NCI-H1092 treated with DMSO at 0.1 percent for 48 hours (cell line): ENCODE results near the gene ANKRD37.
A peak's percentile ranks its signal among the peaks of the same experiment; 100 is the strongest.
"Not testable (repeated sequence)": the region's sequence is repeated elsewhere in the genome, so short reads cannot be mapped to it uniquely, and the experiment has no call there.

Experiments used
- DNase-seq: peaks from one replicate; lab custom pipeline; 2025; lab: John Stamatoyannopoulos, UW

The ANKRD37 gene, protein sequence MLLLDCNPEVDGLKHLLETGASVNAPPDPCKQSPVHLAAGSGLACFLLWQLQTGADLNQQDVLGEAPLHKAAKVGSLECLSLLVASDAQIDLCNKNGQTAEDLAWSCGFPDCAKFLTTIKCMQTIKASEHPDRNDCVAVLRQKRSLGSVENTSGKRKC

DNA sequence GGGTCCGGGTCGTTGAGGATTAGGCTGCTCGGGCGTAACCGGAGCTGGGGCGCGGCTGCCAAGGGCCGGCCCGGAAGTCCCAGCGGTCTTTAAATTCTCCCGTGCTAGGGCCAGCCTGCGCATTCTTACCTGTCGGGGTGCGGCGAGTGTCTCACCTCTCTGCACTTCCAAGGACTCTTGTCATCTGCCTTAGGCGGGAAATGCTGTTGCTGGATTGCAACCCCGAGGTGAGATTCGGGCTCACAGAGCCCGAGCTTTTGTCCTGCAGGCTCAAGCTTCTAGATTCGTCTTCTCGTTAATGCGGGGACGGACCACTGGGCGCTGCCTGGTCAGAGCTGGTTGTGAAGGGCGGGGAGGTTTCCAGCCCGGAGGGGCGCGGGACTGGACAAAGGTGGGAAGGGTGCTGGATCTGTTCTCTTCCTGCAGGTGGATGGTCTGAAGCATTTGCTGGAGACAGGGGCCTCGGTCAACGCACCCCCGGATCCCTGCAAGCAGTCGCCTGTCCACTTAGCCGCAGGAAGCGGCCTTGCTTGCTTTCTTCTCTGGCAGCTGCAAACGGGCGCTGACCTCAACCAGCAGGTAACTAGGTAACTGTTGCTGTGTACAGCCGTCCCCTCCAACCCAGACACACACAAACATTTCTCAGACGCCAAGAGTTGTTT lies at the start of gene ANKRD37:
ANKRD37 (plus strand) TSS at position 118 of the 662 bp plus-strand sequence; CDS start at position 201, 83 bp downstream.
- peak; percentile 42 for DNase-seq

DNA sequence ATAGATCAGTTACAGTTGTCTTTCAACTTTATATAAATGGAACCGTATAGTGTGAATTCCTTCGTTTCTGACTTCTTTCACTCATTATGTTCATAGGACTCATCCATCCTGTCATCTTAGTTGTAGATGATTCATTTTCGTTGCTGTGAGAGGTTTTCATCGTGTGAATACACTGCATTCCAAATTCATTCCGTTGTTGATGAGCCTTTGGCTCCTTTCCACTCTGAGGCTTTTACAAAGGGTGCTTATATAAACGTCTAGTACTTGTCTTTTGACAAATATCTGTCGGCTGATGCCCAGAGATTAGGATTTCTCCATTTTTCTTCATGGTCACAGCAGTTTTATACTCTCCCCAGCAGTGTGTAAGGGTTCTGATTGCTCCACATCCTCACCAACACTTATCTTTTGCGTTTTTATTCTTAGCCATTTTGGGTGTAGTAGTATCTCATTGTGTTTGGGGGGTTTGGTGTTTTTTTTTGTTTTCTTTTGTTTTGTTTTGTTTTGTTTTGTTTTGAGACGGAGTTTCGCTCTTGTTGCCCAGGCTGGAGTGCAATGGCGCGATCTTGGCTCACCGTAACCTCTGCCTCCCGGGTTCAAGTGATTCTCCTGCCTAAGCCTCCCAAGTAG lies 49.6 kb upstream of the ANKRD37 start:
- no peak for DNase-seq

DNA sequence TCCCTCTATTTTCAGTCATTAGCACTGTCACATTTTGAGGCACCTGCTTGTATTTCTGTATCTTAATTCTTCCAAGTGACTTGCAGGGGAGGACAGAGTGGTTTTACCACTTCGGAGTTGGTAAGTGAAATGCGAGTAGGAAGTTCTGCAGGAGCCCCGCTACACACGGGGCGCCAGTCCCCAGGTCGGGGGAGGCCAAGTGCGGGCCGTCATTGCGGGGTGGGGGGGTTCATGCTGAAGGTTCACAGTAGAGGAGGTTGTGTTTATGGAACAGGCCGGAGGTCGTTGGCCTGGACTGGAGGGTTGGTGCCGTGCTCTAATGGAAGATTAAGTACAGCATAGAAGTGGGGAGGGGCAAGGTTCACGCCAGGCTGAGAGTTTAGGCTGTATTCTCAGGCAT lies 45.0 kb upstream of the ANKRD37 start:
- no peak for DNase-seq

DNA sequence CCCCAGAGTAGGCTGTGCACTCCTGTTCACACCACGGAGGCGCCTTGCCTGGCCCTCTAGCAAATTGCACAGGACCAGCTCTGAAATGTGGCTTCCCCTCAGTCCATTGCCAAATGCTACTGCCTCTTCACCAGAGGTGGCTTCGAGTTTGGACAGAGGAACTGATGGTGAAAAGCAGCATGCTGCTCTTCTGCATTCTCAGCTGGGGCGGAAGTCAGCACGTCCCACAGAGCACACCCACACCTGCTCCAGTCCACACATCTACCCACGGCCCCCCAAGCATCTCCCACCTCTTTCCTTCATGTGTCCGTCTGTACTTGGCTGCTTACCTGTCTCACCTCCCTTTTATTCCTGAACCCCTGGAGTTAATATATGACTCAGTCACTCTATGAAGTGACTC lies 44.4 kb upstream of the ANKRD37 start:
- DNase-seq: no peak

DNA sequence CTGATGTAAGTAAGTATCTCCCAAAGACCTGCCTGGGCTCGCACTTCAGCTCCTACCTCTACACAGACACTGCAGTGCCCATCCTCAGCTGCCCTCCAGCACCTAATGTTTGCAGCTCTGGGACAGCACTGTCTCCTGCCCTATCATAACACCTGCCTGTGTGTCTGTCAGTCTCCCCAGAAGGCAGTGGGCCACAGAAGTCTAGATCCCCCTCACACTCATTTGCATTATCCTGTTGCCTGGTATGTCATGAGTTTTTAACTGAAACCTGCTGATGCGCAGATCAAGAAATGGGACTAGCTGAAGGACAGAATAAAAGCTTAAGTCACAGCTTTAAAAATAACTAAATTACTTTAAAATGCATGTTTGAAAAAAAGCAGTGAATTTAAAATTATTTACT lies 43.9 kb upstream of the ANKRD37 start:
- no peak for DNase-seq

DNA sequence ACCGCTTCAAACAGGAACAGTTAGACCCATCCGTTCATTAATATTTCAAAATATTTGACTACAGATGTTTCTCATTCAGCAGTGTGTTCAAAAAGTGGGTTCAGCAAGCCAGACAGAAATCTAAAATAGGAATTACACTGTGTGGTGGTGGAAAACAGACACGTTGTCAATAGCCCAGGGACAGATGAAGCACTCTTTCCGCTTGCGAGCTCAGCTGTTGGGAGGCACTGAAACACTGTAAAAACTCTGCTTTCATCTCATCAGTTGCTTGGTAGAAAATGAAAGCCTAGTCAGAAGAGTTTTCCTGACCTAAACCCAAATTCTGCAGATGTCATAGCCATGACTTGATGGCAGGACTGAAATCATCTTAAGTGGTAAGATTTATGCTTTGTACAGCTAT lies 39.4 kb upstream of the ANKRD37 start:
- DNase-seq: no peak

DNA sequence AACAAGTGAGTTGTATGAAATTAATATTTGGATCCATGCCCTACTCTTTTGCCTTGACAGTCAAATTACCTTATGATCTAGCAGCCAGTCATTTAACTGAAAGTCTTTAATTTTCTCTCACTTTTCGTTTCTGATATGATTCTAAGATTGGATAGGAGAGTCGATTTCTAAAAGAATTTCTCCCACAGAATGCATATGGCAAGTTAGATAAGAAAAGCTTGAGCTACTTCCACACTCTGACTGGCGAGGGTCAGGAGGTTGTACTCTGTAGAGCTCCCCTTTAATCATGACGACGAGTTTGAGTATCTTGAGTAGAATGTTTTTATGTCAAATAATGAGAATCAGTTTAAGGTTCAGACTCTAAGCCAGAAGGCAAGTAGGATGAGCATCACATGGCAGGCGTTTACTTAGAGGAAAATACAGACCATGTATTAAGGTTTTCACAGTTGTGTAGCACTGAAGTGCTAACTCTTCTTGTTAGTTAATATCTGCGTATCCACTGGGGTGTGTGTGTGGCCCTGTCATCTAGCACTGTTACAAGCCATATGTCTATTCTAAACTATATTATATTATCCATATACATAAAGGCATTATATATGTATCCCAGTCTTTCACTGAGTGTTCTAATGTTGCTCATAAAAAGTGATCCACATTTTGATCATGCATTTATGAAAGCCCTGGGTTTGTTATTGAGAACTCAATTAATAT lies 38.8 kb upstream of the ANKRD37 start:
- DNase-seq: no peak

DNA sequence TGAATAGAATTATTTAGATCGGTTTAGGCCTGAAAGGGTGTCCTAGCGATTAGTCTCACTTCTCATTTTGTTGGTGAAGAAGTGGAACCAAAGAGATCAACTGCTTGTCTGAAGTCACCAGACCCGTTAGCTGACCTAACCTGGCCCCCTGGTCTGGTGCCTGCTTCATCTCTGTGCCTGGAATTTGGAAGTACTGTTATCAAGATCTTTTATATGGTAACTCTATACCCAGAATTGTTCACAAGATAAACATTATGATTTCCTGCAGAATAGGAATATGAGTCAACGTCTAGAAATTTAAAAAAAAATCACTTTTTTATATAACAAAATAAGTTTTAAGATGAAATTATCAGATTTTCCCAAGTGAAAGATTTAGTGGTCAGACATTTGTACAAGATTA lies 38.1 kb upstream of the ANKRD37 start:
- DNase-seq: no peak

DNA sequence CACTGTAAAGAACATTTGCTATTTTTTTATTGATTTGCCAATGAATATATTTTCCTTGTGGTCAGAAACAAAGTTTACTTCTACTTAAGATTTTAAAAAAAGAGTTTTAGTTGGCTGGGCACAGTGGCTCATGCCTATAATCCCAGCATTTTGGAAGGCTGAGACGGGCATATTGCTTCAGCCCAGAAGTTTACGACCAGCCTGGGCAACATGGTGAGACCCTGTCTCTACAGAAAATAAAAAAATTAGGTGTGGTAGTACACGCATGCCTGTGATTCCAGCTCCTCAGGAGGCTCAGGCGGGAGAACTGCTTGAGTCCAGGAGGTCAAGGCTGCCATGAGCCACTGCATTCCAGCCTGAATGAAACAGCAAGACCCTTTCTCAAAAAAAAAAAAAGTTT lies 37.7 kb upstream of the ANKRD37 start:
- DNase-seq: no peak

DNA sequence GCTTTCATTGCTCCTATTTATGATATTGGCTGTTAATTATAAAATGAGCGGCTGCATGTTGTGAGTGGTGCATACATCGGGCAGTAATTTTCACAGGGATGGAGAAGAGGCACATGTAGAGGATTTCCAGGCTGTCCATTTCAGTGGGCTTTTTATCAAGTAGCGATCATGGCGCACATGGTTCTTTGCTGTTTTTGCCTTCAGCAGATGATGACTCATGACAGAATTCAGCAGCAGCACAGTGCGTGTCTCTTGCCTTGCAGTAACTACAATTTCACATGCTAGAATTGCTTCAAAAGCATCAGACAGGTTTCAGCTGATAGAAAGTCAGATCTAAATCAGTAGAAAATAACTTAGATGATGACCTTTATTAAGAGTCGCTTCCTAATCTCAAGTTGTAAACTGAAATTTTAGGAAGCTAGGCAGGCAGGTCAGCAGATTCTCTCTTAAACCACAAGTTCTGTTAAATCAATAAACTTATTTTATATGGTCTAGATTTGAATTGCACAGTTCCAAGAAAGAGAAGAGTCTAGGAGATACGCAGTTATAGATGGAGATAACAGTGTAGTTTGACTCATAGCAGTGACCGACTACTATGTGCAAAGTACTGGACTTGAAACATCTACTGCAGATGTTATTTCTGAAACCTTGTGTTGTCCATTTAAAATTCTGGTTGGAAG lies 36.7 kb upstream of the ANKRD37 start:
- DNase-seq: no peak

DNA sequence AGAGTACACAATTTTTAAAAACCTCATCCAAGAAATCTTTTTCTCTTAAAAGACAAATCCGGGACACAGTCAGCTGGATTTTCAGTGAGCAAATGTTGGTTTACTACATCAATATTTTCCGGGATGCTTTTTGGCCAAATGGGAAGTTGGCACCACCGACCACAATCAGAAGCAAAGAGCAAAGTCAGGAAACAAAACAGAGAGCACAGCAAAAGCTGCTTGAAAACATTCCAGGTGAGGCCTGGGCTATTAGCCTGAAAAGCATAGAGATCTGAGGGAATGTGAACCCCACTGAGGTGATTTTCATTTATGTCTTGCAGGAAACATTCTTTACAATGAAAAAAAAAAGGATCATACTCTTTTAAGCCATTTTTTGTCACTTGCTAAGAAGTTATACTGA lies 34.8 kb upstream of the ANKRD37 start:
- DNase-seq: no peak

DNA sequence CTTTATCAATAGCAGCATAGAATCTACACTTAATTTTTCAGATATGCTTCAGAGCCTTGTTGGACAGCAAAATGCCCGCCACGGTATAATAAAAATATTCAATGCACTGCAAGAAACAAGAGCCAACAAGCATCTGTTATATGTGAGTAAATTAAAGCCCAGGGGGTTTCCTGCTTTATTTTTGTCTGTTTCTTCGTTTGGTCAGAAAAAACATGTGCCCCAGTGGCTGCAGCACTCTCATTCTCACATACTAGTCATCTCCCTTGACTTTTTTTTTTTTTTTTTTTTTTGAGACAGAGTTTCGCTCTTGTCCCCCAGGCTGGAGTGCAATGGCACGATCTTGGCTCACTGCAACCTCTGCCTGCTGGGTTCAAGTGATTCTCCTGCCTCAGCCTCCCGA lies 34.1 kb upstream of the ANKRD37 start:
- not testable (repeated sequence) for DNase-seq

DNA sequence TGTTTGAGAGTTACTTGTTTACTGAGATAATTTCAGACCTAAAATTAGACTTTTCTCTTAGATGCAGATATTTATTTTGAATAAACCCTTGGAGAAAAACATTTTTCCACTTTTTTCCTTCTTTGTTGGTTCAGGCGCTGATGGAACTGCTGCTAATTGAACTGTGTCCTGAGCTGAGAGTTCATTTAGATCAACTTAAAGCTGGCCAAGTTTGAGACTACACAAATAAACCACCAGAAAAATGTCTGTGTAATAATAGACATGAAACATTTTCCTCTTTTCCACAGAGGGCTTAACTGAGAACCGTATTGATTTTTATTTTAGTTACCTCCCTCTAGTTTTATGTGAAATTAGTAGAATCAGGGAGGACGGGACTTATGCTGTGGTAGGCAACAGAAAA lies 33.4 kb upstream of the ANKRD37 start:
- DNase-seq: no peak

DNA sequence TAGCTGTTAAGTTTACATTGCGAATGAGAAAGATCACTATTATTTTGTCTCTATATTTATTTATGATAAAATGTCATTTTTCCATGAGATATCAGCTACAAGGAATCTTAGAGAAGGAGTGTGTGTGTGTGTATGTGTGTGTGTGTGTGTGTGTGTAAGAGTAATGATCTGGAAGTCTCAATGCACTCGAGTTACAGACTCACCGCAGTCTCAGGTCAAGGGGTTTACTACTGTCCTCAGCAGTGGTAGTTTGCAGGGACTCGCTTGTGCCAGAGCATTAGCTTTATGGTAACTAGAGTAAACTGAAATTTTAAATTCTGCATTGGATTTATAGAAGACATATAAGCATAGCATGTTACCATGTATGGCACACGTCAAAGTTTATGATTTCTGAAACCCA lies 31.8 kb upstream of the ANKRD37 start:
- DNase-seq: no peak

DNA sequence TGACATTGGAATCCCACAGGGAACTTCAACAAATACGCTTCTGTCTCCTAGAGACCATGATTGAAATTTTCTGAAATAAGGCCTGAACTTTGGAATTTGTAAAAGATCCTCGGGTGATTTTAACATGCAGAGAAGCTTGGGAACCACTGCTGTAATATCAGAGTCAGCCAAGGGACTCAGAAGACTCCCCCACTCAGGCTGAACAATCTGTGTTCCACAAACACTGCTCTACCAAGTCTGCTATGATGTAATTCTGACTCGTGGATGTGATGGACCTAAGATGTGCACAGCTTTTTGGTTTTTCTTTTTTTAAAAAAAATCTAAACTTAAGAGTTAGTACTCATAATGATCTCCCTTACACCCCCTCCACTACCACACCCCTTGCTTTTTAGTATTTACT lies 26.9 kb upstream of the ANKRD37 start:
- no peak for DNase-seq

DNA sequence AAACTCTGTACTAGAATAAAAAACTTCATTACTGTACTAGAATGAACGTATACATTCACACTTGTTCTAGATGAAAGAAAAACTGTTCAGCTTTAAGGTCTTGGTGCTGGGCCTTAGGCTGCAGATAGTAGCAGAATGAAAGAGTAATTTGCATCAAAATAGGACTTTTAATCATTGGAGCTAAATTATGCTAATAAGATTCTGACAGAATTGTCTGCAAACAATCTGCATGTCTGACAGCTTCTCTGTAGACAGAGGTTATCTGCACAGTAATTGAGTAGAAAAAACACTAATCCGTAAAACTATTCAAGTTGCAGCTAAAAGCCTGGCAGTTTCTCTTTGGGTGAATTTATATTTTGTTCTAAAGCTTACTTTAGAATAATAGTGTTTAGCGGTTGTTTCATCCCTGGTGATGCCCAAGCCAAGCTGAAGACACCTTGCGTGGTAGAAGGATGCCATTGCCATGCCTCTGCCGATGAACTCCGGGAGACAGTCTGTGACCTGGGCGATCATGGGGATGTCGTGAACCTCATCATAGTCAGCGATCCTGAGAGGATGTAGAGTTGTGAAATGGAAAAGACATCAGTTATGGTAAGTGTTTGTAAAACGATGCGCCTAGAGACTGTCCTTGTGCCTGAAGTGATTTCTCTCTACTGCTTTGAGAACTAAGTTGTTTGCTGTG lies 26.2 kb upstream of the ANKRD37 start:
- no peak for DNase-seq

DNA sequence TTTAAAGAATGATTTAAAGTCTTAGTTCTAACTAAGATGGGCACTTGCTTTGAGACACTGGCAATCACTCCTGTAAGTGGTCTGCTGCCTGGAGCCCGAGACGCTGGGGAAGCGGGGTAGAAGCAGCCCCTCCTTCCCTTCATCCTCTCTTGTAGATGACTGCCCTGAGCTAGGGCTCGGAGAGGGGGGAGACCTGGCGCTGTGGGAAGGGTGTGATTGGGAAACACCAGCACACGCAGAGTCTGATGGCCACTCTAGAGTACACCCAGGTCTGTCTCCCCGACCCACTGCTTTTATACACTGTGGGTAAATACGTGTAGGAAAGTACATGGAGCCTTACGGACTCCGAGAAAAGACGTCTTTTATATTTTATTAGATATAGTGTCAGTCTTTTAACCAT lies 24.9 kb upstream of the ANKRD37 start:
- DNase-seq: no peak

DNA sequence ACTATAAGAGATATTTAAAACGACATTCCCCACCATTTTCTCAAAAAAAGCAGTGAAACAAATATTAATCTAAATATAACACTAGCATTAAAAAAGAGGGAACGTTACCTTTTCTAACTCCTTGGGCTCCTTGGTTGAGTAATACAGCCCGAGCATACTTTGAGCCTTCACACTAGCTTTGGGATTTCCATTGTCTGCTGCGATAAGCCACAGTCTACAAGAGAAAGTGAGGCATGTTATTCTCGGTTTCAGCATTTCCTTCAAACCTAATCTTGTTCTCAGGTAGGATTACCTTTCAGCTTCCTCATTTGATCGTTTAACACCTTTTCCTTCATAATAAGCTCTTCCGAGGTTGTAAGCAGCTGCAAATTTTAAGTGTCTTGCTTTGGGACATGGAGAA lies 22.6 kb upstream of the ANKRD37 start:
- DNase-seq: no peak

DNA sequence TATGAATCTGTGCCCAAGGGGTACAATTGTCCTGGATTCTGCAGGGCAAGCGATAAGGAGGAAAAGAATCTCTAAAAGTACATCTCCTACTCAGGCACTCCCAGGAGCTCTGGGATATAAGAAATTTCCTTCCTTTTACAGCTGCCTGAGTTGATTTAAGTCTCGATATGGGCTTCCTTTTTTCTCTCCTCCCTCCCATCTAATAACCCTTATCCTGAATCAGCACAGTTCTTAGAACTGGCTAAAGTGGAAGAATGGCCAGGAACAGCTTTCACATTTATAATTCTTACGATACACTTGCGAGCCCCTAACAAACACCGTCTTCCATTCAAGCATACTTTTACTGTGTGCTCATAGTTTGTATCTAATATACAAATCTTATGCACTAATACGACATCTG lies 22.1 kb upstream of the ANKRD37 start:
- no peak for DNase-seq

DNA sequence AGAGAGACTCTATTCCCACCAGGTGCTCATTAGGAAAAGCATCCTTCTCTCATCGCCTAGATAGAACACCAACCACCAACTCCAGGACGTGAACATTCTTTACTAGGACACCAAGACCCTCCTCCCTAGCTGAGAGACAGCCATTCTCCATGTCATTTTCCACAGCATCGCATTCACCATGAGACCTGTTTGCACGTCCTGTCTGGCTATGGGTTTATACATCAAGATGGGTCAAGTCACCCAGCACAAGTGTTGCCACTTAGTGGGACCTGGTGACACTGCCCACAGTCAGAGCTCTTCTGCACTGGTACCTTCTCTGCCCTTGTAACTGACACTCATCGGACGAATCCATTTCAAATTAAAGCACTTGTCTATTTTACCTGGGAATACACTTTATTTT lies 18.4 kb upstream of the ANKRD37 start:
- no peak for DNase-seq

DNA sequence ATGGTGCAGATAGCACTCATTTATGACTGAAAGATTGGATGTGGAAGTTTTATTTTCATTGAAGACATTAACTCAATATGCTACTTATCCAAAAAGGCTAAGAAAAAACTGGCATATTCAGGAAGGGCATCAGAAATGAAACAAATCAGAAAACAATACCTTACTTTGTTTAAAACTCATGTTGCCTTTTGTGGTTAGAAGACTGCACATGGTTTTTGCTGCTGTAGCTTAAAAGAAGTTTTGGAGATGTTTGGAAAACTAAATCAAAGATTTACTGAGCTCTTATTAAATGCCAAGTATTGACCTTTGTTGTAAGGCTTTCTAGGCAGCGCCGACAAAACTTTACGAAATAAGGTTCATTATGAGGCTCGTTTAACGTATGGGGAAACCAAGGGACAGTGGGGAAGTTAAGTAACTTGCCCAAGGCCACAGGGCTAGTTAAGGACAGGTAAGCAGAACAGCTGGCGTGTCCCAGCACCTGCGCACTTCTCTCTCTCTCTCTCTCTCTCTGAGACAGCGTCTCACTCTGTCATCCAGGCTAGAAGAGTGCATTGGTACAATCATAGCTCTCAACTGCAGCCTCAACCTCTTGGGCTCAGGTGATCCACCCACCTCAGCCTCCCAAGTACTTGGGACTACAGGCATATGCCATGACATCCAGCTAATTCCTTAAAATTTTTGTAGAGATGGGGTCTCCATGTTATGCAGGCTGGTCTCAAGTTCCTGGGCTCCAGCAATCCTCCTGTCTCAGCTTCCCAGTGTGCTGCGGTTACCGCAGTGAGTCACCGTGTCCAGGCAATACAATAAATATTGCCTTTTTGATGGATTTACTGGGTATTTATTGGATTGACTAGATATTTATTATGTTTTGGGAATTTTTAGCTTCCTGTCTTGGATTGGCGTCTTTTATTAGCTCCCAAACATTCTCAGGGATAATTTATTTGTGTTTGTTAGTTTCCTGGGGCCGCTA lies 17.0 kb upstream of the ANKRD37 start:
- DNase-seq: no peak
